Adrenal gland (tissue), 12 donors: ENCODE results near the gene SMARCA1. TPM values are rescaled to one million over a fixed set of nuclear protein-coding genes. Genes with fewer than 3 reads are reported as not detected.

Experiments used
- DNase-seq, 7 donors: peaks; one replicate each; pipeline ENCODE4 v3.0.0-alpha.2; 2019 to 2020
- H3K27ac ChIP-seq, 5 donors: fragments of 200-600 bp; sonication (generic) in 4 of 5; 1 replicate in 3 of 5; 2 replicates in 2 of 5; pipeline versions ENCODE4 v1.5.1 to v1.8.0; 2016 to 2020; ENCODE audit warnings: mild to moderate bottlenecking in 1 of 5
- H3K27me3 ChIP-seq: fragments of 200-600 bp; 2 replicates; pipeline ENCODE4 v1.8.0; 2021
- H3K36me3 ChIP-seq, 2 donors: fragments of 200-600 bp; replicated peaks in 1 of 2; 1 replicate in 1 of 2; 2 replicates in 1 of 2; pipeline versions ENCODE4 v1.5.1 to v1.8.0; 2018 to 2022
- H3K4me1 ChIP-seq, 2 donors: fragments of 200-600 bp; replicated peaks in 1 of 2; 1 replicate in 1 of 2; 2 replicates in 1 of 2; pipeline versions ENCODE4 v1.5.1 to v1.8.0; 2018 to 2021
- H3K4me3 ChIP-seq, 4 donors: fragments of 200-600 bp; sonication (generic) in 3 of 4; one replicate each; pipeline ENCODE4 v1.5.1; 2016 to 2018
- H3K9me3 ChIP-seq, 3 donors: fragments of 200-600 bp; sonication (generic) in 1 of 3; replicated peaks in 1 of 3; 1 replicate in 2 of 3; 2 replicates in 1 of 3; pipeline versions ENCODE4 v1.5.1 to v1.8.0; 2016 to 2021
- CTCF ChIP-seq, 6 experiments: fragments of 450-650 bp in 4 of 6; fragments of 200-600 bp in 2 of 6; sonication (generic) in 1 of 6; IDR thresholded peaks; 1 replicate in 5 of 6; 2 replicates in 1 of 6; pipeline versions ENCODE4 v1.5.1 to v1.8.0; 2016 to 2021; ENCODE audit warnings: antibody characterized with exemption in 6 of 6, mild to moderate bottlenecking in 2 of 6, moderate library complexity in 1 of 6
- POLR2A ChIP-seq, 2 donors: fragments of 450-650 bp; IDR thresholded peaks; one replicate each; pipeline ENCODE4 v1.6.1; 2017; ENCODE audit warnings: antibody characterized with exemption in 2 of 2, mild to moderate bottlenecking in 2 of 2, moderate library complexity in 1 of 2
- WGBS, 4 donors: extraction: QIAGEN DNeasy Blood & Tissue Kit in 2 of 4; methylation state at CpG; one replicate each; pipeline versions ENCODE4 v1.1.5 to v1.1.7; 2013 to 2017; 5-methylcytosine and 5-hydroxymethylcytosine counted together
- intact Hi-C, 2 donors: fragments of 100-400 bp; cut with DNase I; formaldehyde crosslinking; loops; one replicate each; pipeline versions ENCODE4 v1.14.1 to v1.15.0; 2022 to 2023
- polyA plus RNA-seq, 3 donors: library from polyadenylated mRNA; stranded (reverse); fragments of 200-250 nt in 2 of 3; fragments of 350-450 nt in 1 of 3; fragmentation: Illumina TruSeq in 1 of 3; extraction: RNeasy Lipid Tissue Mini Kit (QIAGEN cat#74804) in 1 of 3; gene quantifications; one replicate each; pipeline ENCODE4 v1.2.3, GENCODE V29; 2013 to 2014
- total RNA-seq, 9 donors: library from RNA; depleted of rRNA in 4 of 9; stranded (reverse); fragments of >200 nt in 4 of 9; fragments of 120-200 nt in 1 of 9; fragmentation: NEBNext Ultra II Directional in 1 of 9; extraction: Animal tissue kit (Norgen Biotek cat#: 25700) in 1 of 9; gene quantifications; one replicate each; pipeline versions ENCODE4 v1.1.0 to v1.2.4, GENCODE V29; 2013 to 2023
- donor health status: healthy with polysubstance abuse.
- donor health status: Bipolar disorder and iron deficiency.
- donor health status: DM: yes; HTN: yes; CAD: no.
- donor health status: DM: no; HTN: no; CAD: no.
- donor health status: DM: no; HTN: no; CAD: no.
- donor health status: DM: yes; HTN: yes; CAD: no.

The SMARCA1 gene
- total and polyA plus RNA-seq, 12 donors = 31.0 to 160 (median 110) TPM

- Histone ChIP-seq H3K4me1 (peaks cover 4 to 6% of the 10 kb centered on the region in 2 donors), H3K36me3 (no peaks in the 10 kb centered on the region), H3K9me3 (no peaks in the 10 kb centered on the region), H3K27me3 (no peaks in the 10 kb centered on the region), H3K4me3 (peak overlapping the region; percentile 18 to 83 (median 64)), H3K27ac (peak overlapping the region in 4 of 5 donors; percentile 80 to 92 (median 88))
- intact Hi-C loops = no loop called here
- TF ChIP-seq POLR2A (IDR thresholded peaks at IDR 0.05) = no peak
- peak in 2 of 6 experiments; percentile 13 to 16 for TF ChIP-seq CTCF (IDR thresholded peaks at IDR 0.05)
- WGBS, 4 donors = 2 to 34% (median 13%) methylated on average over 11 to 44 of the region's 56 CpGs
- DNase-seq = peak; percentile 62 to 80 (median 68)
Measured at GRCh38 chrX:129522184-129523078, 859 bp downstream of the SMARCA1 start.

GRCh38 chrX:129520151-129520550 lies 3.1 kb downstream of the SMARCA1 start:
- H3K27me3 ChIP-seq = no peaks in the 10 kb centered on the region
- H3K4me3 ChIP-seq = no peak overlapping the region
- H3K4me1 ChIP-seq = peaks cover 4 to 6% of the 10 kb centered on the region in 2 donors
- intact Hi-C loops = no loop called here
- no peaks in the 10 kb centered on the region for H3K9me3 ChIP-seq
- H3K27ac ChIP-seq = peak overlapping the region in 1 of 5 donors; percentile 46
- DNase-seq = peak in 1 of 7 donors; percentile 5
- no peaks in the 10 kb centered on the region for H3K36me3 ChIP-seq
- no peak for TF ChIP-seq POLR2A (IDR thresholded peaks at IDR 0.05)
- no peak for TF ChIP-seq CTCF (IDR thresholded peaks at IDR 0.05)
- WGBS, 4 donors = 44 to 57% (median 48%) methylated on average over 3 of the region's 3 CpGs

GRCh38 chrX:129516402-129516801 lies 6.9 kb downstream of the SMARCA1 start:
- DNase-seq = no peak
- Histone ChIP-seq H3K27ac (no peak overlapping the region), H3K9me3 (no peaks in the 10 kb centered on the region), H3K4me1 (peaks cover 4 to 12% of the 10 kb centered on the region in 2 donors), H3K36me3 (no peaks in the 10 kb centered on the region), H3K27me3 (no peaks in the 10 kb centered on the region), H3K4me3 (no peak overlapping the region)
- intact Hi-C loops = no loop called here
- 57 to 77% (median 69%) methylated on average over 3 of the region's 3 CpGs for WGBS, 4 donors
- TF ChIP-seq CTCF (IDR thresholded peaks at IDR 0.05) (no peak), POLR2A (IDR thresholded peaks at IDR 0.05) (no peak)

GRCh38 chrX:129512409-129512808 lies 10.9 kb downstream of the SMARCA1 start:
- WGBS, 4 donors = 71 to 82% (median 74%) methylated on average over 2 of the region's 2 CpGs
- no peaks in the 10 kb centered on the region for H3K27me3 ChIP-seq
- intact Hi-C loops = no loop called here
- H3K4me1 ChIP-seq = peaks cover 0 to 13% of the 10 kb centered on the region in 2 donors
- no peak for DNase-seq
- no peak for TF ChIP-seq CTCF (IDR thresholded peaks at IDR 0.05)
- no peak for TF ChIP-seq POLR2A (IDR thresholded peaks at IDR 0.05)
- peaks cover 0 to 5% of the 10 kb centered on the region in 2 donors for H3K36me3 ChIP-seq
- no peak overlapping the region for H3K27ac ChIP-seq
- no peak overlapping the region for H3K4me3 ChIP-seq
- H3K9me3 ChIP-seq = no peaks in the 10 kb centered on the region
